Suppressor macrophage treated with lipopolysaccharide for 4 hours (primary cell): Measurements from ENCODE around the gene GLIS2.

Experiments
- DNase-seq: peaks from one replicate; pipeline ENCODE4 v3.0.0-alpha.2; 2020

The GLIS2 gene

GRCh38 chr16:4372578-4373355, 56.9 kb downstream of the GLIS2 start:
- no peak for DNase-seq

GRCh38 chr16:4373356-4373908, 57.6 kb downstream of the GLIS2 start:
- no peak for DNase-seq

GRCh38 chr16:4373909-4374742, 58.3 kb downstream of the GLIS2 start:
- DNase-seq, result no peak

- no peak for DNase-seq
These were observed 59.9 kb downstream of the GLIS2 start for GRCh38 chr16:4375717-4376116.

- DNase-seq, result no peak
These were observed 60.4 kb downstream of the GLIS2 start for GRCh38 chr16:4376126-4376892.

- no peak for DNase-seq
These were observed 61.2 kb downstream of the GLIS2 start for GRCh38 chr16:4376893-4377572.

GRCh38 chr16:4377573-4378154, 61.8 kb downstream of the GLIS2 start:
- DNase-seq, result no peak

GRCh38 chr16:4378161-4378666, 62.3 kb downstream of the GLIS2 start:
- no peak for DNase-seq

- DNase-seq, result no peak
These were observed 63.3 kb downstream of the GLIS2 start for GRCh38 chr16:4378999-4379690.

- DNase-seq, result no peak
These were observed 64.5 kb downstream of the GLIS2 start for GRCh38 chr16:4380119-4381063.

GRCh38 chr16:4381072-4381934, 65.4 kb downstream of the GLIS2 start:
- DNase-seq, result no peak

GRCh38 chr16:4381935-4382794, 66.3 kb downstream of the GLIS2 start:
- DNase-seq, result no peak

GRCh38 chr16:4382795-4383357, 67.0 kb downstream of the GLIS2 start:
- no peak for DNase-seq

- no peak for DNase-seq
These were observed 68.0 kb downstream of the GLIS2 start for GRCh38 chr16:4383591-4384444.

GRCh38 chr16:4384509-4384942, 68.7 kb downstream of the GLIS2 start:
- DNase-seq, result no peak

- DNase-seq, result no peak
These were observed 69.4 kb downstream of the GLIS2 start for GRCh38 chr16:4385066-4385788.
